Stimulated activated CD4-positive, alpha-beta T cell treated with anti-CD3 and anti-CD28 coated beads, Interleukin-4, amount 100 ng/mL, for 1 hour (primary cell): Measurements from ENCODE around the gene KLK10.

ENCODE experiments used
- DNase-seq: peaks from one replicate; pipeline ENCODE4 v3.0.0-alpha.2; 2020

The KLK10 gene

GRCh38 chr19:51025809-51026553, 6.5 kb upstream of the KLK10 start:
- DNase-seq = no peak

- DNase-seq = no peak
Measured at GRCh38 chr19:51025401-51025800, 5.9 kb upstream of the KLK10 start.

- DNase-seq = no peak
Measured at GRCh38 chr19:51024924-51025323, 5.4 kb upstream of the KLK10 start.

DNA sequence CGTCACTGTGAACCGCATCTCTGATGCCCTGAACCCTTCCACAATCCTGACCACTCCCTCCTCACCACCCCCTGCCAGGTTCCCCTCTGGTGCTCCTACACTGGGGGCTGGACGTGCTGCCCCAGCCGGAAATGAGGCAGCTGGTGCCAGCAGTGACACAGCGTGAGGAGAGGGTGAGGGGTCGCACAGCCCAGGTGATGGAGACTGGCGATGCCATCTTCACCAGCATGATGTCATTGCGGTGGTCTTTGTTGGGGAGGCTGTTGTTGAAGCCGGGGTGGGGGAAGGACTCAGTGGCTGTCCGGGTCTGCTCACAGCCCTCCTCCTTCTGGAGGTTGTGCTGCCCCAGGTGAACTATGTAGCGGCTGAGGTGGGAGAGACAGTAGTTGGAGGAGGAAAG, 4.4 kb upstream of the KLK10 start:
- no peak for DNase-seq

DNA sequence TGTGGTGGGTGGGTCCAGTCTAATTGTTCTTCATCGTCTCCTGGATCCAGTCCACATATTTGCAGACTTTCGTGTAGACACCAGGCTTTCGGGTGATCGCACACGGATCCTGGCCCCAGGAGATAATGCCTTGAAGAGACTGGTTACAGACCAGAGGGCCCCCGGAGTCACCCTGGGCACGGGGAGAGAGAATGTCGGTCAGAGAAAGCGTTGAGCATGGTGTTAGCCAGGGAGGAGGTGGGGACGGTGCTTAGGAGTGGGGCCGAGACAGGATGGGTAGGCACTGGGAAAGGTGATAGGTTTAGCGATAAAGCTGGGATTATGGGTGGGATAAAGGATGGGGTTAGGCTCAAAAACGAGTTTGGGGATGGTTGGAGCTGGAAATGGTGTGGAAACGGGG, 3.0 kb upstream of the KLK10 start:
- DNase-seq = no peak

GRCh38 chr19:51020988-51021651, 1.6 kb upstream of the KLK10 start:
- DNase-seq = no peak

DNA sequence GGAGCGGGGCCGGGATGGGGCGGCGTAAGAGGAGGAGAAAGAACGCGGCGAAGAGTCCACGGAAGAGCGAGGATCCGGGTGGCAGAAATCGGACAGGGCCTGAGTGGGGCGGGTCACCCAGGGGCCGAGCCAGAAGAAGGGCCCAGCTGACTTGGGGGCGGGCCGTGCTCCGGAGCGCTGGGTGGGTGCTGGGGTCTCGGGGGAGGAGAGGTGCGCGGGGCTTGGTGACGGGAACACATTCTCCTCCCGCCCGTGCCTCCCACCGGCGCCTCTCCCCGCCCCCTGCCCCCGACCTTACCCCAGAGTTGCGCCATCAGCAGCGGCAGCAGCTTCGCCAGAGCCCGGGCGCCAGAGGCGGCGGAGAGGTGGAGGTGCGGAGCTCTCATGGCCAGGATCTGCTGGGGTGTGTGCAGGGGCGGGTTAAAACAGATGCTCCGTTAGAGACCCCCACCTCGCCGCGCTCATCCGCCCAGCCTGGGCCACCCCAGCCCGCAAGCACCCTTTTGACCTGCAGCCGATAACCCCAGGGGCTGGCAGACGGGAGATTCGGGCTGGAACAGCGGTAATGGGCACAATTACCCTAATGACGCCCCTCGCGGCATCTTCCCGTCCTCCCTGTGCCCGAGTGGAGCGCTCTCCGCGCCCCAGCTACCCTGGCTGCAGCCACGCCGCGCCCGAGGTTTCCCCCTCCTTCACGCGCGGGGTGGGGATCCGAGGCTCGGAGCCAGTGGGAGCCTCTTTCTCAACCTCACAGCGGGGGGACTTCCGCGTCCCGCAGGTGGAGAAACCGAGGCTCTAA, 565 bp downstream of the KLK10 start:
- DNase-seq = no peak

DNA sequence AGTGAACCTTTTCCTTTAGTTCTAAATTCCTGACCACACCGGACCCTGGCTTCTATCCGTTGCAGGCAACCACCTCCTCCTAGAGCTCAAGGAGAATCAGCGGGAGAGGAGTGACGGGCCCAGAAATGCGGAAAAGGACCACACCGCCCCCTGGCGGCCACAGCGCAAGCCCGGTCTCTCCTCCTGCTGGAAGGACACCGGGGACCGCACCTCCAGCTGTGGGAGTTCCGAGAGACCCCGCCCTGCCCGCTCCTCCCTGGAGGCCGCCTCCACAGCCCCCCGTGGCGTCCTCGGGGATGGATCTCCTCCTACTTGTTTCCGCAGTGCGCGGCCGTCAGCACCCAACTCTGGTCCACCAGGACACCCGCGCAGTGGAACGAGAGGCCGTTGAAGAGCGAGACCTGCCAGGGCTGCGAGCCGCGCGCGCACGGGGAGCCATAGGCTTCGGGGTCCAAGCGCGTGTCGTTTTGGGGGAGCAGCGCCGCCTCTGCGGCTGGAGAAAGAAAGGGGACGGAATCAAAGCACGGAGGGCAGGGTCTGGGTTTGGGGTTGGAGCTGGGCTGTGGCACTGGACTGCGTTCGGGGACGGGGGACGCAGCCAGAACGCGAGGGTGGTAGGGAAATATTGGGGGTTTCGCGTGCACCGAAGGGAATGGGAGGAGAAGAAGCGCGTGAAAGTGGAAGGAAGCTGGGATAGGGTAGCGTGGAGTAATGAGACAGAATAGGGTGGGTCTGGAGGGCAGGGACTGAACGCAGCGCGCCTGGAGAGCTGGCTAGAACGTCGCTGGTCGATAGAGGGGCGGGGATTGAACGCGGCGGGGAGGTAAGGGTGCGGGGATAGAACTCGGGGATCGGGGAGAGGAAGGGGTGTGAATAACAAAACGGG, 2.5 kb downstream of the KLK10 start:
- DNase-seq = peak; percentile 73

GRCh38 chr19:51015691-51016267, 3.7 kb downstream of the KLK10 start:
- no peak for DNase-seq

- DNase-seq = no peak
Measured at GRCh38 chr19:51014242-51014641, 5.3 kb downstream of the KLK10 start.

DNA sequence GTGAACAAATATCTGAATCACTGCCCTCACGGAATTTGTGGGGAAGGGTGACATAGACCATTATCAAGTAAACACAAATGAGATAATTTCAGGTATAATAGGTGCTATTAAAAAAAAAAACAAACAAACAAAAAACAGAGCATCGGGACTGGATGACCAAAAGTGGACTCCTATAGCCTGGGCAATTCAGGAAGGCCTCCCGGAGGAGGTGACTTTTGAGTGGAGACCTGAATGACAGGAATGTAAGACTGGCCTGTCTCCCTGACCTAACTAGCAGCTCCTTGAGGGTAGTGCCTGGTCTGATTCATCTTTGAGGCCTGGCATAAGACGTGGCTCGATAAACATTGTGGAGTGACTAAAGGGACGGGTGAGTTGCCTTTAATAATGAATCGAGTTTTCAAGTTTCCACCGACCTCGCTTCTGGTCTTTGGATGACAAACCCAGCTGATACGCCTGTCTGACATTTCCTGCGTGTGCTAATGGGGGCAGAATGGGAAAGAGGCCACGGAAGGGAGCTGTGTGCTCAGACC, 6.8 kb downstream of the KLK10 start:
- DNase-seq = no peak

DNA sequence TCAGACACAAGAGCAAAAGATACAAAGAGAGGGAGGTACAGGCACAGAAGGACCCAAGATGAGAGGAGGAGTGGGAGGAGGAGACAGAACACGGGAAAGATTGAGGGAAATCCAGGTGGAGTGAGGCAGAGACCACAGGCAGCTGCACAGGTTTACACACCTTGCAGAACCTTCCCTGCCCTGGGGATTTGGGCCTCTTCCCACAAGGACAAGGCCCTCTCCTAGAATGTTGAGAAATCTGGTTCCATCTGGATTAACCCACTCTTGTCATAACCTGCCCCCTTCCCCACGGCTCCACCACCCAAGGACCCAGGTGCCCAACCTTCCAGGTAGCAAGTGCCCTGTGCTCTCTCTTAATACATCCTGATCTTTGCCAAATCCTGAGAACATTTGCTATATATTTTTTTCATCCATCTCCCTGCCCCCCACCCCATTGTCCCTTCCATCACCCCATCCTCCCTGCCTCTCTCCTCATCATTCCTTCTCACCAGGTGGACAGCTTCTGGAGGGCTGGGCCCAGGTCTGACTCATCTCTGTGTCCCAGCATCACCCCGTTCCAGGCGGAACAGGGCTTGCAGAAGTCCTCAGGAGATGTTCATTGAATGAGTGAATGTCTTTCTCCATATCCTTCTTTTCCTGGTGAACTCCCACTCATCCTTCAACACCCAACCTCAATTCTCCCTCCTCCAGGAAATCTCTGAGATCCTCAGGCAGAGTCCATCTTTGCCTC, 9.3 kb downstream of the KLK10 start:
- no peak for DNase-seq

DNA sequence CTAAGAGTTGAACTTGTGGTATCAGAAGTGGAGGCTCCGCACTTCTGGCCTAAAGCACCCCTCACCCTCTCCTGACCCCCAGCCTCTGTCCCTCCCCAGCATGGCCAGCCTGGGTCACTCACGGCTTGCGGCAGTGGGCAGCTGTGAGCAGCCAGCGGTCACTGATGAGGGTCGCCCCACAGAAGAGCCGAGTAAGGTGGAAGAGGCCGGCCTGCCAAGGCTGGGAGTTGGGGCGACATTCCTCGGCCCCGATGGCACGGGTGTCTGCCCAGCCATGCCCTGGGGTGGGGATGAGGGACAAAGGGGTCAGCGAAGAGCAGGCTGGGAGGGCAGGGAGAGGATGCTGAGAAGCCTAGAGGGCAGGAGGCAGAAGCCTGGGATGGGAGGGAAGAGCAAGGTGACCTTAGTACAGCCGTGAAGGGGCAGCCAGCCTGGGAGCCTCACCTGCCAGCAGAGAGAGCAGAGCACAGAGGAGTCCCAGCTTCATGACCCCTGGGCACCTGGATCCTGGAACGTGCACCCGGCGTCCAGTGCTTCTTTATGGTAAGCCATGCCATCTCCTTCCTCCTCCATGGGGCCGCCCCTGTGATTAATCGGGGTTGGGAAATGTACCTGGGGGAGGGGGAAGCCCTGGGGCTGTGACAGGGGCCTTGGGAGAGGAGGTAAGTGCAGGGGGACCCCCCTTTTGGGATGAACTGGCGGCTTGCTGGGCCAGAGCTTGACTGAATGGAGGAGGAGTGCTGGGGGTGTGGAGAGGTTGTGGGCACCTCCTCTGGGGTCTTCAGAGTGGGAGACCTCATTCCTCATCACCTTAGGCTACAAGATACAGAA, 10.2 kb downstream of the KLK10 start:
- DNase-seq = no peak

- DNase-seq = no peak
Measured at GRCh38 chr19:51007488-51007887, 12.0 kb downstream of the KLK10 start.

GRCh38 chr19:51006406-51006805, 13.1 kb downstream of the KLK10 start:
- no peak for DNase-seq

DNA sequence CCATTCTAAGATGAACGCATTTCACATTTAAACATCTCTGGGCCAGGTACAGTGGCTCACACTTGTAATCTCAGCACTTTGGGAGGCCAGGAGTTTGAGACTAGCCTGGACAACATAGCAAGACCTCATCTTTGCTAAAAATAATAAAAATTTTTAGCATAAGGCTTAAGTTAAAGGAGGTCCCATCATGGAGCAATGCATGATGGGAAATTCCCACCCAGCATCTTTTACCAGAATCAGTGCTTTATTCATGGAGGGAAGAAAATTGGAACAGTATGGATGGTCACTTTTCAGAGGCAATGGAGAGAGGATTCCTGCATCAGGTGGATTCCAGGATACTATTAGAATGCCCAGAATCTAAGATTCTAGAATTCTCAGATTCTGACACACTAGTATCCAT, 14.3 kb downstream of the KLK10 start:
- DNase-seq = no peak

DNA sequence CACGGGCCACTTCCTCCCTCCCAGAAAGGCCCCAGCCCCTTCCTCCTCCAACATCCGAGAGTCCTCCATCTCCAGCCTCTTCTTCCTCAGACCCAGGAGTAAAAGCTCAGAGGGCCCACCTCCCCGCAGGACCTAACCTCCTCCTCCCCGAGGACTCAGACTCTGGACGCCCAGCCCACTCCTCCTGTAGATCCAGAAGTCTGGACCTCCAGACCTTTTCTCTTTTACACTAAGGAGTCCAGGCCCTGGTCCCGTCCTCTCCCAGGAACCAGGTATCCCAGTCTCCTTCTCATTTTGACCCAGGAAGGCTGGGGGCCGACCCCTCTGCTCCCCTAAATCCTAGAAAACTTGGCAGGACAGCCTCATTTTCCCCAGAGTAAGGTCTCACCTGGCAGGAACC, 16.2 kb downstream of the KLK10 start:
- no peak for DNase-seq

GRCh38 chr19:51002542-51003311, 16.8 kb downstream of the KLK10 start:
- DNase-seq = no peak

DNA sequence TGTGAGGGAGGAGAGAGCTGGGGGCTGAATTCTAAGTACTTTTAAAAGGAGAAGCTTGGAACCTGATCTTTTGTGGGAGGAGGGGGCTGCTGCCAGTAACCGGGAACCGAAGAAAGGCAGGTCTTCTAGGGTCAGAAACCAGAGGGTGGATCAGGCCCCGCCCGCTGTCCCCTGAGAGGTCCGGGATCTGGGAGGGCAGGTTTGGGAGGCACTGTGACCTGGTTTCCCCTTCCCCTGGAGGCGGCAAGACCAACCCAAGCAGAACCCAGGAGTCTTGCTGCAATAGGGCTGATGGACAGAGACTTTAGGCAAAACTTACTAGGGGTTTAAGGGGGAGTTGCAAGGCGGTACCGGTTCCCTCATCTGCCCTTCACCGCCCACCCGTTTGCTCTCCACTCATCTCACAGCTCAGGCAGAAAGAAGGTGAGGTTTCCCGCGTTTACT, 17.4 kb downstream of the KLK10 start:
- DNase-seq = no peak

DNA sequence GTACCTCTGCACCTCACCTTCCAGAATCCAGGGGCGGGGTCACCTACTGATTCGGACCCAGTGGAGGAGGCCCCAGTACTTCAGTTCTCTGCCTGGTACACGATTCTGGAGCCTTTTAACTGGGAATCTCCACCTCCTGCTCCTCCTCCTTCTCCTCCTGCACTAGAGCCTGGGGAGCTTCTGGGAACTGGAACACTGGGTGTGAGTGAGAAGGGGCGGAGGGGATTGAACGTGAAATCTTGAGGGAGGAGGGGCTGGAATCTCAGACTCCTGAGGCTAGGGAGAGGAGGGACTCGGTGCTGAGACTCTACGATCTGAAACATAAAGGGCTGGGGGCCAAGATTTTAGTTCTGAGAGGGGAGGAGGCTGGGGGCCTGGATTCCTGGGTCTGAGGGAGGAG, 18.0 kb downstream of the KLK10 start, which contains the start of gene KLK8:
Gene KLK8, minus strand, starts transcription at position 90 of the 400 bp plus-strand sequence. CDS start 437 bp downstream, outside the sequence.
- no peak for DNase-seq
